ENCODE measurements around the gene HES5. TPM values are rescaled to one million over a fixed set of nuclear protein-coding genes. Genes with fewer than 3 reads are reported as not detected.

The HES5 gene
- total and polyA plus RNA-seq, 2 donors (not counting 3 experiments of a cell fraction or from before 2014, with no cell fraction given): 0.07 TPM; not detected in 1

DNA sequence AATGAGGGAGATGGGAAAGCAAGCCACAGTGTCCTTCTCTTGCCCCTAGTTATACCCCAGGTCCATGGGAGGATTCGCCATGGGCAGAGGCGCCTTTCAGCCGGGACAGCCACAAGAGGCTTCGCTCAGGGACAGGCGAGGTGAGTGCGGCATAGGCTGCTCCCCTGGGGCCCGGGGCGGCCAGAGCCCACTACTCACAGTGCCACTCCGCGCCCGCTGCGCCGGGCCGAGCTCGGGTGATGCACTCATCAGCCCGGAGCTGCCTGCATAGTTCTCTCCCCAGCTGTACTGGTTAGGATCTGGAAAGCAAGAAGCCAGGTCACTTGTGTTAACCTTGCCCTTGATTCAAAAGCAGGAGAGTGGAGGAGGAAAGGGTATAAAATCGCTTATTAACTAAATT lies 12.1 kb downstream of the HES5 start:
- no peaks in the 10 kb centered on the region for H4K20me1 ChIP-seq (replicated peaks; ENCODE audit: control insufficient read depth, extremely low read depth, insufficient read depth, low read length)
- H2AFZ ChIP-seq (ENCODE audit: low read depth, low read length): no peak overlapping the region
- H3K9me1 ChIP-seq (replicated peaks; ENCODE audit: control insufficient read depth, extremely low read depth, insufficient read depth, low read length): no peaks in the 10 kb centered on the region
- TF ChIP-seq MYC (IDR thresholded peaks at IDR 0.05; ENCODE audit: low read depth, low read length): no peak
- TF ChIP-seq, protein P1, sequence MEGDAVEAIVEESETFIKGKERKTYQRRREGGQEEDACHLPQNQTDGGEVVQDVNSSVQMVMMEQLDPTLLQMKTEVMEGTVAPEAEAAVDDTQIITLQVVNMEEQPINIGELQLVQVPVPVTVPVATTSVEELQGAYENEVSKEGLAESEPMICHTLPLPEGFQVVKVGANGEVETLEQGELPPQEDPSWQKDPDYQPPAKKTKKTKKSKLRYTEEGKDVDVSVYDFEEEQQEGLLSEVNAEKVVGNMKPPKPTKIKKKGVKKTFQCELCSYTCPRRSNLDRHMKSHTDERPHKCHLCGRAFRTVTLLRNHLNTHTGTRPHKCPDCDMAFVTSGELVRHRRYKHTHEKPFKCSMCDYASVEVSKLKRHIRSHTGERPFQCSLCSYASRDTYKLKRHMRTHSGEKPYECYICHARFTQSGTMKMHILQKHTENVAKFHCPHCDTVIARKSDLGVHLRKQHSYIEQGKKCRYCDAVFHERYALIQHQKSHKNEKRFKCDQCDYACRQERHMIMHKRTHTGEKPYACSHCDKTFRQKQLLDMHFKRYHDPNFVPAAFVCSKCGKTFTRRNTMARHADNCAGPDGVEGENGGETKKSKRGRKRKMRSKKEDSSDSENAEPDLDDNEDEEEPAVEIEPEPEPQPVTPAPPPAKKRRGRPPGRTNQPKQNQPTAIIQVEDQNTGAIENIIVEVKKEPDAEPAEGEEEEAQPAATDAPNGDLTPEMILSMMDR (IDR thresholded peaks at IDR 0.05; ENCODE audit: extremely low read depth in 1 of 2, insufficient read depth in 1 of 2, low read depth in 1 of 2, low read length in 2 of 2): no peak
- no peak for TF ChIP-seq POLR2AphosphoS5 (IDR thresholded peaks at IDR 0.05; ENCODE audit: insufficient read depth, low read depth, low read length)
- no peak for TF ChIP-seq FOS (IDR thresholded peaks at IDR 0.05; ENCODE audit: borderline replicate concordance, insufficient read depth, low read length)
- TF ChIP-seq GATA2 (IDR thresholded peaks at IDR 0.05; ENCODE audit: insufficient read depth, insufficient read length, low read depth, low read length): no peak
- no peak for TF ChIP-seq JUN (IDR thresholded peaks at IDR 0.05; ENCODE audit: borderline replicate concordance, insufficient read depth, insufficient read length, low read depth)
- TF ChIP-seq POLR2A (IDR thresholded peaks at IDR 0.05; ENCODE audit: low read depth, low read length): no peak
- TF ChIP-seq MAX (IDR thresholded peaks at IDR 0.05; ENCODE audit: insufficient read depth, insufficient read length): no peak
- no peak for TF ChIP-seq EZH2 (IDR thresholded peaks at IDR 0.05; ENCODE audit: borderline replicate concordance, low read depth, low read length, severe bottlenecking)
- no peak overlapping the region for H3K4me3 ChIP-seq (replicated peaks in 1 of 3; ENCODE audit: insufficient read depth in 1 of 3, low read depth in 1 of 3, low read length in 3 of 3)
- DNase-seq (ENCODE audit: low read depth, low spot score) (no peak), FAIRE-seq (no peak)
- no peaks in the 10 kb centered on the region for H3K27me3 ChIP-seq (ENCODE audit: control insufficient read depth in 2 of 2, insufficient read depth in 2 of 2, low read length in 2 of 2)
- no TSS peak for BruUV-seq (replicated peaks)
- ChIA-PET POLR2A (no interaction called here), CTCF (no interaction called here)
- H3K9me3 ChIP-seq (replicated peaks; ENCODE audit: control insufficient read depth, insufficient read depth, low read length): no peaks in the 10 kb centered on the region
- H3K36me3 ChIP-seq (ENCODE audit: control insufficient read depth in 2 of 2, extremely low read depth in 1 of 2, insufficient read depth in 2 of 2, low read length in 2 of 2): peaks cover 6 to 56% of the 10 kb centered on the region in 2 experiments
- no peaks in the 10 kb centered on the region for H3K4me1 ChIP-seq (ENCODE audit: control insufficient read depth, extremely low read depth, insufficient read depth, low read length)
- H3K9ac ChIP-seq (replicated peaks; ENCODE audit: extremely low read depth, insufficient read depth, low read length): no peak overlapping the region
- dilution Hi-C loops (cut with MboI; ENCODE audit: extremely low pct_ligation_motif_present, low sequenced_read_pairs): no loop called here
- H3K4me2 ChIP-seq (ENCODE audit: insufficient read depth, low read length): no peak overlapping the region
- no peak overlapping the region for H3K27ac ChIP-seq (ENCODE audit: insufficient read depth, low read depth, low read length)
- peaks cover 10% of the 10 kb centered on the region for H3K79me2 ChIP-seq (ENCODE audit: control insufficient read depth, insufficient read depth, low read length)
- intact Hi-C loops (cut with micrococcal nuclease): no loop called here

Data from endothelial cell of umbilical vein (primary cell).